GM03348 (cell line): ENCODE data around the gene TMEM80.
"Not testable (repeated sequence)": the region's sequence is repeated elsewhere in the genome, so short reads cannot be mapped to it uniquely, and the experiment has no call there.

ENCODE experiments used
- DNase-seq: peaks from one replicate; pipeline ENCODE4 v3.0.0; 2012; ENCODE audit warnings: low spot score

Gene TMEM80

DNA sequence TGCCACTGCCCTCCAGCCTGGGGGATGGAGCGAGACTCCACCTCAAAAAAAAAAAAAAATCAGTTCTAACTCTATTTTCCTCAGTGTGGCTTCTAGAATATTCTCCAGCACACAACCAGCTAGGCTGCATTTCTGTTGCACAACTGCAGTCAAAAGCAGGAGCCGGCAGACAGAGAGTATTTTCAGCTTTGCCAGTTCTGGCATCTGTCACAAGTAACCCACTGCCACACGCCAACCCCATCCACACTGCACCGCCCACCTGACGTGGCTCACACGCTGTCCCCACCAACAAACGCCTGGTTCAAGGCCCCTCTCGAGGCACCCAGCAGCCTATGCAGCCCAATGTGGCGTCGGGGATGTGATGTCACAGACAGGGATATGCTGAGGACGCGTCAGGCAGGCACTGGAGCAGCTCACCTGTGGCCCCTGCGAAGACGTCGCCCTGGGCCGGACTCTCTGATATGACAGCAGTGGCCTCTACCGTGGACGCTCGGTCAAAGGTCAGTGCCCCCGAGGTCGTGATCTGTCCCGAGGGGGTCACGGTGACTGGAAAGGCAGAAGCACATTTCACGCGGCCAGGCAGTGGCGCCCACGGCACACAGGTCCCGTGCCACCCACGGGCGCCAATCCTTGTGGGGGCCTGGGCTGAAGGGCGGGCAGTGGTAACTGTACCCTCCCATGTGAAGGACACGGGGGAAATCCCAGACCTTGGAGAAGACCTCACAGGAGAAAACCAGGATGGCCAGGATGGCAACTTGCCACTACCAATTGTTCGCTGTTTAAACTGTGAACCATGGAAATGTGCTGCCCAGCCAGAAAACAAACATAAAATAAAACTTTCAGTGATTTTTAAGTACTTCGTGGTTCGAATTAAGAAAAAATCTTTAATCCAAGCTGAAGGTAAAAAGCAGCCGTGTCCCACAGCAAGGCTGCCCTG lies 16.1 kb upstream of the TMEM80 start:
- no peak for DNase-seq

DNA sequence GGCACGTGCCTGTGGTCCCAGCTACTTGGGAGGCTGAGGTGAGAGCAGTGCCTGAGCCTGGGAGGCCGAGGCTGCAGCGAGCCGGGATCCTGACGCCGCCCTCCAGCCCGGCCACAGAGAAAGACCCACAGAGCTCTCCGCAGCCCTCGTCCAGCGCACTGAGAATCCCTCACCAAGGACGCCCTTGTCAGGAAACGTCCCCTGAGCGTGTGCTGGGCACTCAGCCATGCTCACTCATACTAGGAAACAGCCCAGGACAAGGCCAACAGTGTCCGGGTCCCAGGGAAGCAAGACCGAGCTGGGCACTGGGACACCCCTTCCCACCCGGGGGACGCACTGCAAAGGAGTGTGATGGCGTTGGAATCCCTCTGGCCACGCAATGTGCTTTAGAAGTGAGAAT lies 15.1 kb upstream of the TMEM80 start:
- DNase-seq = no peak

DNA sequence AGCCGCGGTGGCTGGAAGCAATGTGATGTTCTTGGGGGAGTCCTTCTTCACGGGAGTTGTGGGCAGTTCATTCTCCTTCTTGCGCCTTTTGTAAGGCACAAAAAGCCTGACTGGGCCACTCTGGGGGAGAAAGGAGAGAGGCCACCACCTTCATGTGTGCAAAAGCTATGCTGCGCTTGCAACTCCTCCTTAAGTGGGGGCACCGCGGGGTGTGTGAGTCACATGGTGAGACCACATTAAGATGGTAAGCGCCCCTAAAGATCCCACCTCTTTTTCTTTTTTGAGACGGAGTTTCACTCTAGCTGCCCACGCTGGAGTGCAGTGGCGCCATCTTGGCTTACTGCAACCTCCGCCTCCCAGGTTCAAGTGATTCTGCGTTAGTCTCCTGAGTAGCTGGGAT lies 14.6 kb upstream of the TMEM80 start:
- no peak for DNase-seq

DNA sequence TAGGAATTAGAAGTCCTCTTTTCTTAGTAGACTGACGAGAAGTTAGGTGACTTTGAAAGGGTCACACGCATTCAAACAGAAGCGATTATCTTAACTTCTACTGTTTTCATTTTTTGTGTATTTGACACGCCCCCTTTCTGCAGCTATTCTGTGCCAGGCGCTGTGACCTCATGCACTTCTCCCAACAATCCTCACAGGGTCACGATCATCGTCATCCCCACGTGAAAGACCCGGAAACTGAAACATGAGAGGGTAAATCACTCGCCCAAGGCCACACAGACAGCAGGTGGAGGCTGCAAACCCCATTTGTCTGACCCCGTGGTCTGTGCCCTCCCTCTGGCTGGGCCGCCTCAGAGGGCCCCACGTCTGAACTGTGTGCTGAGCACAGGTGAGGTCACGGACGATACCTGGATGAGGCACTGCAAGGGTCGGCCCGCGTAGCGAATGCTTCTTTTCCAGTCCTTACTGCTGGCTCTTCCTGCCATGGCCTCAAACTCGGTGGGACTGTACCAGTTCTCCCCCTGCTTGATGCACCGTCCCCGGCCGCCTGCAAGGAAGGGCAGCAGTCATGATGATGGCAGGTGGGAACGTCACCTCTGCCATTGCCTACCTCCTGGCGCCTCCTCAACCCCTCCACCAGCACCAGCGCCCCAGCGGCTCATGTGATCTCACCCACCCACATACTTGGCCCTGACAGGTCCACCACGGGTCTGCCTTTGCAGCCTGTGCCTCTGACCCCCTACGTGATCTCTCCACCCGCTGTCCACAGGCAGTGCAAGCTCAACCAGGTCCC lies 9.0 kb upstream of the TMEM80 start:
- DNase-seq = no peak

DNA sequence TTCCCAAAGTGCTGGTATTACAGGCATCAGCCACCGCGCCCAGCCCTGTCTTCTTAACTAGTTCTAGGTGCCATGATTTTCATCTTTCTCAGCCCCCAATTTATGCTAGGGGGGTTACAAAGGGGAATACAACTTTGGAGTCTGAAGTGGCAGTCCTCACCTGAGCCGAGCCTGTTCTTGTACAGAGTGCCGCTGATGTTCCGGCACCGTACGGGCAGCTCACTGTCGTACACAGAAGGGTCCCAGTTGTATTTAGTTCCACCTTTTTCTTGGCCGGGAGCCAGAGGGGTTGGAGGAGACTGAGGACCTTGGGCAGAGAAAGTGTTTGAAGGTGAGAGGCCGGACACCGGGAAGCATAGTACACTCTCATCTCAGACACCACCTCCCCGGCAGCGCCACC lies 7.9 kb upstream of the TMEM80 start:
- no peak for DNase-seq

DNA sequence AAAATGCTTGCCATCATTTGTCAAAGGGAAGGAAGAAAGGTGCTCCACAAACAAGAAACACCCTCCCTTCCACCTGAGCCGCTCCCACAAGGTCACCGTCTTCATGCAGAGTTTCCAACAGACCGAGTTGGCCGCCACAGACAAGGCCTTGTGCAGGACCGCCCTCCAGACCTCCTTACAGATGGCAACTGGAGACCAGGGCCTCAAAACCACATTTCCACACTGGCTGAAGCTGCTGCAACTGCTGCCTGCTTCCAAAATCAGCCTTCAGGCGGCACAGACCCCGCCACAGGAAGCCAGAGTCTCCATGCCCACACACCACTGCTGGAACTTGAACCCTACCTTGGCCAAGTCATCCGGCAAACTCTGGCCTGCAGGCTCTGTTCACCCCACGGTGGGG lies 6.9 kb upstream of the TMEM80 start:
- DNase-seq = no peak

DNA sequence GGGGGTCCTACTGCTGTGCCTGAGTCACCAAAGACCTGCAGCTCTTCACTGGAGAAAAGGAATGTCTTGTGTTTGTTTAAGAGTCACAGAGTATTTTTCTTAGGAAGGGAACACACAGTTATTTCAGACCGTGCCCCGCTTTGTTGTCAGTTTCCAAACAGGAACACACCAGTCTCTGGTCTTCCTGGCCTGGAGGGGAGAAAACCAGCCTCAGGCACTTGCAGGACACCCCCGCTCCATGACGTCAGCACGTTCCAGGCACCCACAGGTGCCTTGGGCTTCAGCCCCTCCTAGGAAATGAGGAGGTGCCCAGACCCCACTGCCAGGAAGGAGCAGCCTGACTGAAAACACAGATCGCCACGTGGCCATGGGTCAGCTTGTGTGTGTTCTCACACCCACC lies 6.0 kb upstream of the TMEM80 start:
- no peak for DNase-seq

DNA sequence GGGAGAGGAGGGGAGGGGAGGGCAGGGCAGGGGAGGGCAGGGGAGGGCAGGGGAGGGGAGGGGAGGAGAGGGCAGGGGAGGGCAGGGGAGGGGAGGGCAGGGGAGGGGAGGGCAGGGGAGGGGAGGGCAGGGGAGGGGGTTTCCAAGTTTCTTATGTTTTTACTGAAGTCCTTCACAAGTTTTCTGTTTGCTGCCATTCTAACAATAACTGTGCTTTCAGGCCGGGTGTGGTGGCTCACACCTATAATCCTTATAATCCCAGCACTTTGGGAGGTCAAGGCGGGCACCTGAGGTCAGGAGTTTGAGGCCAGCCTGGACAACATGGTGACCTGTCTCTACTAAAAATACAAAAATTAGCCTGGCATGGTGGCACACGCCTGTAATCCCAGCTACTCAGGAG lies 5.4 kb upstream of the TMEM80 start:
- not testable (repeated sequence) for DNase-seq

DNA sequence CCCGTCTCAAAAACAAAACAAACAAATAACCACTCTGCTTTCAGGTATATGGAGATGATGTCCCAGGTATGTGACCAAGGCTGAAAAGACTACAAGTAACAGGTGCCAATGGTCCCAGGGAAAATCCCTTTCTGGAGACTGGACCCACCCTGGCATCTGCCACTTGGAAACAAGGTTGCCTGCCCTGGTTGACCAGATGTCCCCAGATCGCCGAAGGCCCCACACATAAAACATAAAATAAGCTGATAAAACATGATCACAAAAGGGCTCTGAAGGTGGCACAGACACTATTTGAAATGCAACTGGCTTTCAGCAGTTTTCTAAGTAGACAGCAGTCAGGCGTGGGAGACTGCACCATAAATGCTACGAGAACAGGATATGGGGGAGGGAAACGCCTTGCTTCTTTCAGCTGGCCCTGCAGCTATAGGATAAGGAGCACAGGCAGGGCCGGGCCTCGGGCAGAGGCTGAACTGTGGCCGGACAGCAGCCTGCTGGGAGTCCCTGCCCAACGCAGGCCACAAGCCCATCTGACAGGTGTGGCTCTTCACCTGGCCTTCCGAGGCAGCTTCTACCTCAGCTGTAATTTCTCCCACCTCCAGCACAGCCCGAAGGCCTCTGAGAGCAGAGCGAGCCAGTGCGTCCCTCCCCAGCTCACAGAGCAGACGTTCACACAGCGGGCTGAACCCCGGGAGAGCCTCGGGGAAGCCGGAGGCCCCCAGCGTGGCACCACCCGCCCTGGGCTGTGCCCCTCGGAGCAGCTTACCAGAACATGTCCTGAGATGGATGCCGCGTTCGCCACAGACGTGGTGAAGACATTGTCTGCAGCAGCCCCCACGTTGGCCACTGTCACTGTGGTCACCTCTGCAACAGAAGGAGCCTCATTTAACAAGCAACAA lies 4.6 kb upstream of the TMEM80 start:
- no peak for DNase-seq

DNA sequence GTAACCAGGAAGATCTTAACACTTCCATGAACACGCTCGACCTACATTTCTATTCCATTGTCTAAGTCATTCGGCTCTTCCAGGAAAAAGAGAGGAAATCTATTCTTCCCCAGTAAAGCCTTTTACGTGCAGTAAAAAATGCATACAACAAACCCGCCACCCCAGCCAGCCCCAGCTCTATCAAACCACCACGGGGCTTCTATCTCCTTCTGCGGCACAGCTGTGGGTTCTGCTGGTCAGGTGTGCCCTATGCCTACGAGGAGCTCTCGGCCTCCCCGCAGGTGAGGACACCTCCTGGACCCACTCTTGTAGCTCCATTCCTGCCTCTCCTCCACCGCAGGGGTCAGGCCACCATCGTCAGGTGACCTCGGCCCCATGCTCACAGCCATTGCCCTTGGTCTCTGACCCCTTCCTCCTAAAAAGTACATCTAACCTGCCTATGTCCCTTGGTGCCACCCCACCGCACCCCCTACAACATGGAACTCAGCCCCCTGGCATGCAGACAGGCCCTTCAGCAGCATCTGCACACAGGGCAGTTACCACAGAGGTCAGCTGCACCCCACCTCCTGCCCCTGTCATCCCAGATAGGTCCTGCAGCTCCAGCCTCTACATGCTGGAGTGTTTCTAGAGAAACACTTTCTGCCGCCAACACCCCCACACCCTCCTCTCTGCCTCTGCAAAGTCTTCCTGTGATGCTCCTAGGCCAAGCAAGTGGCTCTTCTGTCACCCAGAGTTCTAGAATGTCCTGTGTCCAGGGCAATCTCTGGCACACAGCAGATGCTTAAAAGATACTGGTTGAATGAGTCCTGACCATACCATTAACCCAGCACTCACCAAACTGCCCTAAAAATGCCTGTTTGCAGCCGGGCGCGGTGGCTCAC lies 3.7 kb upstream of the TMEM80 start:
- DNase-seq = no peak

DNA sequence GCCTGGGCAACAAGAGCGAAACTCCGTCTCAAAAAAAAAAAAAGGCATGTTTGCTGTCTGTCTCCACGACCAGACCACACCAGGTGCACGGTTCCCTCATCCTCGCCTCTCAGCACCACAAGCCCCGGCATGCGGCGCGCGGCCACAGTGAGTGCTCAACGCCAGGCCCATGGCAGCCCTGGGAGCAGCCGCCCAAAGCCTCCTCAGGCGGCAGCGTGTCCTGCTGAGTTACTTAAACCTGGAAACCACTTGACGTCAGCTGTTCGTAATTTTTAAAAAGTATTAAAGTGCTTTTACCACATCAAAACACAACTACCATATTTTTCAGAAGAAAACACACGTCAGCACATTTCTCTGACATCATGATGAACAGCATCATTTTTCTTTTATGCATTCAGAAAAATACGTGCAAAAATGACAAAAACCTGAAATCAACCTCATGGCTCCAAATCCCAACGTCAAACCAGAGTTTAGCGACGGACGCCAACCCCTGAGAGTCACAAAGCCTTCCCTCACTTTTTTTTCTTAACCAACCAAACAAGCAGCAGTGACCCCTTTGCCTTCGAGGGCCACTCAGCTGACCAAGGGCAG lies 2.7 kb upstream of the TMEM80 start:
- DNase-seq = no peak

DNA sequence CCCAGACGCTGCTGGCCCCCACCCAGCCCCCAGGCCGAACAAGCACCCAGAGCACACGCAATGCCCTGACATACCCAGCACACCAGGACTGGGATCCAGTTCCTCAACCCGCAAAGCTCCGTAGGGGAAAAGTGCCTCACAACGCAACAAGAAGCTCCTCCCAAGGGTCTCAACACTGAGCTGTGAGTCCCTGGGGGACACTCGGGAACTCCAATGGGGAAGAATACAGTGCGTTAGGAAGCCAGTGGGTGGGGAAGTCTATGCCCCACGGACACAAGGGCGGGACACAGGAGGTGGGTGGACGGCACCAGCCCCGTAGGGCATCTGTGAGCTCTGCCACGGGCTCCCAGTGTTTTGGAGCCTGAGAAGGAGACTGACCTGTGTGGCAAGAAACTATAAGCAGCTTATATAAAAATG lies 2.2 kb upstream of the TMEM80 start:
- peak; percentile 43 for DNase-seq

DNA sequence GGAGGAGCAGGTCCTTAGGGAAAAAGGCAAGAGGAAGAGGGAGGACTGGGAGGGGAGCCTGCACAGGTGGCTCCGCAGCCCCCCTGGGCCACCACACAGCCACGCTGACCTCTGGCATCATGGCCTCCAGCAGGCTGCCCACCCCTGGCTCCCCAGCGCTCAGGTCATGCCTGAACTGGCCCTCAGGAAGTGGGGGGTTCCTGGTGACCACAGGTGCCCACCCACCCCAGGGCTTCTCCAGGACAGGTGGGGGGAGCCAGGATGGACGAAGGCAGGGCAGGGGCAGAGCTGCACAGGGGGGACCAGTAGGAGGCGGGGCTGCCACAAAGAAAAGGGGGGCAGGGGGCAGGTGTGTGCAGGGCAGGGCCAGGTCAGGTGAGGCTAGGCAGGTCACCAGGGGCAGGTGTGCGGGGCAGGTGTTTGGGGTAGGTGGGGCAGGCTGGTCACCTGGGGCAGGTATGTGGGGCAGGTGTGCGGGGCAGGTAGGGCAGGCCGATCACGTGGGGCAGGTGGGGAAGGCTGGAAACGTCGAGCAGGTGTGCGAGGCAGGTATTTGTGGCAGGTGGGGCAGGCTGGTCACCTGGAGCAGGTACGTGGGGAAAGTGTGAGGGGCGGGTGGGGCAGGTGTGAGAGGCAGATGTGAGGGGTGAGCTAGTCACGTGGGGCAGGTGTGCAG lies 1.6 kb upstream of the TMEM80 start:
- DNase-seq = no peak

DNA sequence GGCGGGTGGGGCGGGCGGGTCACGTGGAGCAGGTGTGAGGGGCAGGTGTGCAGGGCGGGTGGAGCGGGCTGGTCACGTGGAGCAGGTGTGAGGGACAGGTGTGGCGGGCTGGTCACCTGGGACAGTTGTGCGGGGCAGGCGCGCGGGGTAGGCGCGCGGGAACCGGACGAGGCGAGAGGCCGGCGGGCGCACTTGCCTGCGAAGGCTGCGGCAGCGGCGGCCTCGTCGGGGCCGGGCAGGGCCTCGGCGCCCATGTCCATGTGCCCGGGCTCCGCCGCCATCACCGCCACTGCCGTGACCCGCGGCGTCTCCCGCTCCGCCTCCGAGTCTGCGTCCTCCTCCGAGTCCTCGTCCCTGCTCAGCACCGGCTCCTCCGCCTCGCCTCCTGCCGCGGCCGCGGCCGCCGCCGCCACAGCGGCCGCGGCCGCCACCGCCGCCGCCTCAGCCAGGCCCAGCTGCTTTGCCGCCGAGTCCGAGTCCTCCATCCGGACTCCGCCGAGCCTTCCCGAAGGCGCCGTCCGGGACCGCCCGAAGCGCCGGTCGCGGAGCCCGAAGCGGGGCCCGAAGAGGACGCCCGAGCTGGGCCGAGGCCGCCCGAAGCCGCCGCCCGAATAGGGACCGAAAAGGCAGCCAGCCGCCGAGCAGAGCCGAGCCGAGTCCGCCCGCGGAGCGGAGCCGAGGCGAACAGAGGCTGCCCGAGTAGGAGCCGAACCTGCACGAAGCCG lies 891 bp upstream of the TMEM80 start, which contains the start of gene DEAF1:
Gene DEAF1, minus strand, starts transcription at position 660 of the 725 bp plus-strand sequence. Its CDS starts 175 bp downstream, at position 485.
- peak; percentile 96 for DNase-seq

DNA sequence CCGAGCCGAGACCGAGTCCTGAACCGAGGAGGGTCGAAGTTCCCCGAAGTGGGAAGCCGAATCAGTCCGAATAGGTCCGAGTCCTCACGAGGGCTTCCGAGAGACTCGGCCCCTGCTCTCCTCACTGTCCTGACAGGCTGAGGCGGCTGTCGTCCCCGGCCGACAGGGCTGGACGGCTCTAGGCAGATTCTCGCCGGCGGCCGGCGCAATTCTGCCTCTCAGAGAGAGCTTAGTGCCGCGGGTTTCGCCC lies 403 bp upstream of the TMEM80 start:
- DNase-seq = no peak

DNA sequence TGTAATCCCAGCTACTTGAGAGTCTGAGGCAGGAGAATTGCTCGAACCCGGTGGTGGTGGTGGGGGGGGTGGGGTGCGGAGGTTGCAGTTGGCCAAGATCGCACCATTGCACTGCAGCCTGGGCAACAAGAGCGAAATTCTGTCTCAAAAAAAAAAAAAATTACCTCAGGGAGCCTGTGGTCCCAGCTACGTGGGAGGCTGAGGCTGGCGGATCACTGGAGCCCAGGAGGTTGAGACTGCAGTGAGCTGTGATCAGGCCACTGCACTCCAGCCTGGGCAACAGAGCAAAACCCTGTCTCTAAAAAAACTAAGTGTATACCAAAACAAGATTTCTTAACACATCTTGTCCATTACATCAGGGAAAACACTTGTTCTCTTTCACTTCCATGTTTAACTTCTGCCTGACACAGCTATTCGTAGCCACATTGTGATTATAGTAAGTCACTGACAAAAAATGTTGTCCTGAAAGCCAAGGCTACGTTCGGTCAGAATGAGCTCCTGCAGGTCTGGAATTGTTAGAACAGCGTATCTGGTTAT lies 1.4 kb downstream of the TMEM80 start:
- DNase-seq = peak; percentile 66

DNA sequence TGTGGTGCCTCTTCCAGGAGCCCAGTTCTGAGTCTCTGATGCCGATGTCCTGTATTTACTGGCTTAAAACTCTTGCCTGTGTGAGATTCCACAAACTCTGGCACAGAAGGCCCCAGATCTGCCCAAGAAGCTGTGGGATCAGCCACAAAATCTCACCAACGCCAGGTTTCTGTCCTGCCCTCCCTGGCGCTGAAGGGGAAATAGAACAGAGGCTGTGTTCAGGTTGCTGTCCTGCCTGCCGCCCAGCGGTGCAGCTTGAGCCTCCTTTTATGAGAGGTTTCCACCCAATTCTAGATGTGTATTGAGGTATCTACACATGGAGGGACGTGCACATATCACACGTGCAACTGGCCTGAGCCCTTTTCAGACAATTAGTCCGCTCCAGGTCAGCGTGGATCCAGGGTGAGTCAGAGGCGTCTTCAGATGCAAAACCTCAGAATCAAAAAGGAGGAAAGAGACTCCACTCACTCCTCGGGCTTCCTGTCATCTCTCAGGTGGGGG lies 2.2 kb downstream of the TMEM80 start:
- peak; percentile 39 for DNase-seq

DNA sequence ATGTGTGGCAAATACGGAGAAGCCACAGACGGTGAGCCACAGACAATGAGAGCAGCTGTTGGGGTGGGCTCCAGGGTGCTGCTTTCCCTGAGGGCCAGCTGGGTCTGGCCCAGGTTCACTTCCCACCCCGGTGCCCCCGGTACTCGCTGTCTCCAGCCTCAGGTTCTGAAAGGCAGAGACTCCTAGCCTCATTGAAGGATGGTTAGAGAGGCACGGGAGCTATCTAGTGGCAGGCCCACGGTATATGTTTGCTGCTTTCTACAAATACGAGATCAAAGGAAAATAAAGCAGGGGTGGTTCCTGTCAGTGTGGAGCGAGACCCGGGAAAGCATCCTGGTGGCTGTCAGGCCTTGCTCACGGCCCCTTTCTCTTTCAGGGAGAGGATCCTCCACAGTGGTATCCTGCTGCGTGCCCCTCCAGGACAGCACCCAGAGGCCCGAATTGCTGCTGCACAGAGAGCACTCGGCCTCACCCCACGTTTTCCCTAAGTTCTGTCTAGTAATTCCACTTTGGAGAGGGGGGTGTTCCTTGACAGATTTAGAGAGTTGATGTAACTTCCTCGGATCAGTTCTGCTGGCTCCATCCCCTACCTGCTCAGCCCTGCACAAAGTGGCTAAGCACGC lies 3.0 kb downstream of the TMEM80 start:
- DNase-seq = no peak

DNA sequence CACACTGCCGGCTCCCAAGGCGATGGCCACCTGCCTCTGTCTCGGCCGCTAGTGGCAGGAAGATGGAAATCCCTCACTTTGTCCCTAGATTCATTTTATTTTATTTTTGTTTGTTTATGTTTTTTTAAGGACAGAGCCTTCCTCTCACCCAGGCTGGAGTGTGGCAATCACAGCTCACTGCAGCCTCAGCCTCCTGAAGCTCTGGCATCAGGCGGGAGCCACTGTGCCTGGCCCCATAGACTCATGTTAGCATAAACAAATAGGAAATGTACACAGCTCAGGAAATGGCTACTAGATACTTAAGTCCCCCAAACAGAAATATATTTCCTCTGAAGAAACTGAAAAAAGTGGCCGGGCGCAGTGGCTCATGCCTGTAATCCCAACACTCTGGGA lies 3.5 kb downstream of the TMEM80 start:
- DNase-seq = no peak
